ENCODE results near the gene CAPN2.

Gene CAPN2

DNA sequence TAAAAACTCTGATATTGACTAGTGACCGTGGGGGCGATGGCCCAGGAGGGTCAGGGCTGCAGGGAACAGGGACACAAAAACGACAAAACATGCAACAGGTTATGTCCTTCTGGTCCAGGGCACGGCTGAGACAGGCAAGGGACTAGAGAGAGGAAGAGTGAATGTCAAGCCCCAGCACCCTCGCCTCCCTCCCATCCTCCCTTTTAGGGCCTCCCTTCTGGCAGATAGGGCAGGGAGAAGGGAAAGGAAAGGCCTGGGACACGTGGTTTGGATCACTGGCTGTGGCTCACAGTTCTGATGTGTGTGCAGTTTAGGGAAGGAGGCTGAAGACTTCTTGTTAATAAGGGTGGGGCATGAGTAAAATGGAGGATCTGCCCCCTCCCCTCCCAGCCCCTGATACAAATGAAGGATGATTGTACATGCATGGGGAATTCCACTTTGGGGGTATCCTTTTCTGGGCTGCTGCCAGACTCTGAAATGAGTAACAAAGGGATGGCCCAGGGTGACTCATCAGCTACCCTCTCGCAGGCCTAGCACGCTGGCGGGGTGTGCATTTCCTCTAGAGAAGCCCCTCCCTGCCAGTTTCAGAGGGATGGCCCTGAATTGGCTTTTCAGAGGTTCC is 14.2 kb downstream of the CAPN2 start (continued):
- TF ChIP-seq ZNF202 (tag by site-specific recombination; IDR thresholded peaks at IDR 0.05; ENCODE audit: borderline replicate concordance): no peak
- TF ChIP-seq KLF17 (tag by site-specific recombination; IDR thresholded peaks at IDR 0.05): peak; percentile 99
- no peak for TF ChIP-seq ZNF777 (tag by site-specific recombination; IDR thresholded peaks at IDR 0.05; ENCODE audit: borderline replicate concordance)
- TF ChIP-seq IKZF3 (tag by site-specific recombination; IDR thresholded peaks at IDR 0.05): no peak
- TF ChIP-seq PRDM10 (tag by site-specific recombination; IDR thresholded peaks at IDR 0.05): peak; percentile 91
- no peak for TF ChIP-seq REPIN1 (tag by site-specific recombination; IDR thresholded peaks at IDR 0.05; ENCODE audit: low read depth)
- TF ChIP-seq ZNF596 (tag by site-specific recombination; IDR thresholded peaks at IDR 0.05): no peak
- no peak for TF ChIP-seq ZBTB7A (tag by site-specific recombination; IDR thresholded peaks at IDR 0.05; ENCODE audit: low read depth)
- no peak for TF ChIP-seq ZNF529 (tag by site-specific recombination; IDR thresholded peaks at IDR 0.05; ENCODE audit: insufficient replicate concordance)
- no peak for TF ChIP-seq MEIS1 (CRISPR knock-in tag; IDR thresholded peaks at IDR 0.05; ENCODE audit: borderline replicate concordance)
- no peak for TF ChIP-seq PRDM6 (tag by site-specific recombination; IDR thresholded peaks at IDR 0.05)
- peak; percentile 60; the same call in 1 of the 2 replicates for TF ChIP-seq ZNF10 (tag by site-specific recombination; IDR thresholded peaks at IDR 0.05)
- TF ChIP-seq ZNF175 (tag by site-specific recombination; IDR thresholded peaks at IDR 0.05): no peak
- TF ChIP-seq ZNF510 (tag by site-specific recombination; IDR thresholded peaks at IDR 0.05; ENCODE audit: insufficient replicate concordance): no peak
- no peak for TF ChIP-seq ZNF426 (tag by site-specific recombination; IDR thresholded peaks at IDR 0.05)
- TF ChIP-seq ZNF707 (tag by site-specific recombination; IDR thresholded peaks at IDR 0.05): no peak
- TF ChIP-seq BCL11B (tag by site-specific recombination; IDR thresholded peaks at IDR 0.05; ENCODE audit: low read depth): no peak
- TF ChIP-seq ZSCAN16 (tag by site-specific recombination; IDR thresholded peaks at IDR 0.05): no peak
- no peak for TF ChIP-seq ZNF433 (tag by site-specific recombination; IDR thresholded peaks at IDR 0.05; ENCODE audit: low read depth)
- no peak for TF ChIP-seq ZNF239 (tag by site-specific recombination; IDR thresholded peaks at IDR 0.05)
- TF ChIP-seq, protein P1, sequence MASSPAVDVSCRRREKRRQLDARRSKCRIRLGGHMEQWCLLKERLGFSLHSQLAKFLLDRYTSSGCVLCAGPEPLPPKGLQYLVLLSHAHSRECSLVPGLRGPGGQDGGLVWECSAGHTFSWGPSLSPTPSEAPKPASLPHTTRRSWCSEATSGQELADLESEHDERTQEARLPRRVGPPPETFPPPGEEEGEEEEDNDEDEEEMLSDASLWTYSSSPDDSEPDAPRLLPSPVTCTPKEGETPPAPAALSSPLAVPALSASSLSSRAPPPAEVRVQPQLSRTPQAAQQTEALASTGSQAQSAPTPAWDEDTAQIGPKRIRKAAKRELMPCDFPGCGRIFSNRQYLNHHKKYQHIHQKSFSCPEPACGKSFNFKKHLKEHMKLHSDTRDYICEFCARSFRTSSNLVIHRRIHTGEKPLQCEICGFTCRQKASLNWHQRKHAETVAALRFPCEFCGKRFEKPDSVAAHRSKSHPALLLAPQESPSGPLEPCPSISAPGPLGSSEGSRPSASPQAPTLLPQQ (tag by site-specific recombination; IDR thresholded peaks at IDR 0.05): peak; percentile 91
- peak; percentile 100 for TF ChIP-seq SCRT2 (tag by site-specific recombination; IDR thresholded peaks at IDR 0.05)
- no peak for TF ChIP-seq ZNF645 (tag by site-specific recombination; IDR thresholded peaks at IDR 0.05)
- TF ChIP-seq, protein P2, sequence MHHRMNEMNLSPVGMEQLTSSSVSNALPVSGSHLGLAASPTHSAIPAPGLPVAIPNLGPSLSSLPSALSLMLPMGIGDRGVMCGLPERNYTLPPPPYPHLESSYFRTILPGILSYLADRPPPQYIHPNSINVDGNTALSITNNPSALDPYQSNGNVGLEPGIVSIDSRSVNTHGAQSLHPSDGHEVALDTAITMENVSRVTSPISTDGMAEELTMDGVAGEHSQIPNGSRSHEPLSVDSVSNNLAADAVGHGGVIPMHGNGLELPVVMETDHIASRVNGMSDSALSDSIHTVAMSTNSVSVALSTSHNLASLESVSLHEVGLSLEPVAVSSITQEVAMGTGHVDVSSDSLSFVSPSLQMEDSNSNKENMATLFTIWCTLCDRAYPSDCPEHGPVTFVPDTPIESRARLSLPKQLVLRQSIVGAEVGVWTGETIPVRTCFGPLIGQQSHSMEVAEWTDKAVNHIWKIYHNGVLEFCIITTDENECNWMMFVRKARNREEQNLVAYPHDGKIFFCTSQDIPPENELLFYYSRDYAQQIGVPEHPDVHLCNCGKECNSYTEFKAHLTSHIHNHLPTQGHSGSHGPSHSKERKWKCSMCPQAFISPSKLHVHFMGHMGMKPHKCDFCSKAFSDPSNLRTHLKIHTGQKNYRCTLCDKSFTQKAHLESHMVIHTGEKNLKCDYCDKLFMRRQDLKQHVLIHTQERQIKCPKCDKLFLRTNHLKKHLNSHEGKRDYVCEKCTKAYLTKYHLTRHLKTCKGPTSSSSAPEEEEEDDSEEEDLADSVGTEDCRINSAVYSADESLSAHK (tag by site-specific recombination; IDR thresholded peaks at IDR 0.05): no peak
- TF ChIP-seq ZXDB (tag by site-specific recombination; IDR thresholded peaks at IDR 0.05): peak; percentile 83
- no peak for TF ChIP-seq ZFP3 (tag by site-specific recombination; IDR thresholded peaks at IDR 0.05; ENCODE audit: low read depth)
- TF ChIP-seq ZNF423 (tag by site-specific recombination; IDR thresholded peaks at IDR 0.05): no peak
- TF ChIP-seq ZIC2 (tag by site-specific recombination; IDR thresholded peaks at IDR 0.05): no peak

Data from HEK293 (cell line).